ENCODE data around the gene CYB561D1.

GRCh38 chr1:109483672-109484518 lies 10.0 kb upstream of the CYB561D1 start, which contains the start of gene ATXN7L2:
- TF ChIP-seq CTCF (optimal IDR thresholded peaks at IDR 0.05 in 1 of 3, IDR thresholded peaks at IDR 0.05 in 1 of 3, conservative IDR thresholded peaks at IDR 0.05 in 1 of 3; ENCODE audit: extremely low read depth in 1 of 3, insufficient read depth in 2 of 3, low read length in 3 of 3): no peak
- TF ChIP-seq EZH2 (IDR thresholded peaks at IDR 0.05; ENCODE audit: low read length): no peak

Measured in keratinocyte (primary cell).